Fibroblast of lung (primary cell): ENCODE results near the gene CABCOCO1. TPM values are rescaled to one million over a fixed set of nuclear protein-coding genes. Genes with fewer than 3 reads are reported as not detected.

Experiments
- DNase-seq, 2 donors: peaks; one replicate each; pipeline versions ENCODE4 v3.0.0 to v3.0.0-alpha.2; 2010; ENCODE audit warnings: low read depth in 2 of 2
- H2AFZ ChIP-seq: 2 replicates; pipeline ENCODE4 v1.5.1; 2012; ENCODE audit warnings: low read length, control low read depth, inconsistent platforms
- H3K27ac ChIP-seq: 2 replicates; pipeline ENCODE4 v1.5.1; 2011; ENCODE audit warnings: low read length, control low read depth; ENCODE audit not compliant: insufficient read depth
- H3K27me3 ChIP-seq: 2 replicates; pipeline ENCODE4 v1.5.1; 2011; ENCODE audit warnings: mild to moderate bottlenecking, low read length; ENCODE audit not compliant: control insufficient read depth, insufficient read depth
- H3K36me3 ChIP-seq: 2 replicates; pipeline ENCODE4 v1.5.1; 2011; ENCODE audit warnings: low read length; ENCODE audit not compliant: control insufficient read depth, insufficient read depth
- H3K4me1 ChIP-seq: 2 replicates; pipeline ENCODE4 v1.5.1; 2011; ENCODE audit warnings: low read length; ENCODE audit not compliant: control insufficient read depth, insufficient read depth; ENCODE audit errors: extremely low read depth
- H3K4me2 ChIP-seq: 2 replicates; pipeline ENCODE4 v1.5.1; 2011; ENCODE audit warnings: low read length, control low read depth; ENCODE audit not compliant: insufficient read depth; ENCODE audit errors: extremely low read depth
- H3K4me3 ChIP-seq, 4 experiments: fragments of 200-600 bp in 1 of 4; sonication (generic) in 1 of 4; replicated peaks in 1 of 4; 2 replicates each; pipeline ENCODE4 v1.5.1; 2011 to 2016; ENCODE audit warnings: low read length in 4 of 4, low read depth in 3 of 4, mild to moderate bottlenecking in 3 of 4, control low read depth in 2 of 4, inconsistent platforms in 1 of 4, mixed read lengths in 1 of 4; ENCODE audit not compliant: insufficient read depth in 1 of 4; ENCODE audit errors: control extremely low read depth in 1 of 4
- H3K79me2 ChIP-seq: 2 replicates; pipeline ENCODE4 v1.5.1; 2012; ENCODE audit warnings: mild to moderate bottlenecking, low read length, inconsistent platforms; ENCODE audit not compliant: control insufficient read depth, insufficient read depth
- H3K9ac ChIP-seq: 2 replicates; pipeline ENCODE4 v1.5.1; 2011; ENCODE audit warnings: mild to moderate bottlenecking, low read length, control low read depth; ENCODE audit not compliant: insufficient read depth
- H3K9me3 ChIP-seq: 2 replicates; pipeline ENCODE4 v1.5.1; 2012; ENCODE audit warnings: low read depth, low read length; ENCODE audit not compliant: control insufficient read depth, insufficient read depth
- H4K20me1 ChIP-seq: 2 replicates; pipeline ENCODE4 v1.5.1; 2011; ENCODE audit warnings: low read length; ENCODE audit not compliant: control insufficient read depth, insufficient read depth; ENCODE audit errors: extremely low read depth
- CTCF ChIP-seq, 2 donors: IDR thresholded peaks in 1 of 2; conservative IDR thresholded peaks in 1 of 2; 1 replicate in 1 of 2; 2 replicates in 1 of 2; pipeline ENCODE4 v1.5.1; 2011 to 2012; ENCODE audit warnings: low read length in 2 of 2, control low read depth in 1 of 2, inconsistent platforms in 1 of 2, low read depth in 1 of 2, mild to moderate bottlenecking in 1 of 2
- EZH2 ChIP-seq: IDR thresholded peaks from 2 replicates; pipeline ENCODE4 v1.5.1; 2012; ENCODE audit warnings: low read length, control low read depth, mild to moderate bottlenecking; ENCODE audit errors: missing control alignments
- polyA plus RNA-seq, 2 donors: library from polyadenylated mRNA; depleted of rRNA in 1 of 2; stranded (reverse) in 1 of 2; unstranded in 1 of 2; fragments of >200 nt; gene quantifications; 2 replicates each; pipeline ENCODE4 v1.2.1, GENCODE V29; 2011 to 2012; ENCODE audit warnings: missing spikeins in 1 of 2
- total RNA-seq: library from RNA; depleted of rRNA; stranded (reverse); fragments of >200 nt; gene quantifications from 2 replicates; pipeline ENCODE4 v1.2.1, GENCODE V29; 2014

The CABCOCO1 gene
- total and polyA plus RNA-seq, 2 donors (not counting 1 experiment from before 2014, with no cell fraction given): 0.83 to 1.6 TPM

GRCh38 chr10:61673360-61673759, 10.6 kb downstream of the CABCOCO1 start:
- Histone ChIP-seq H3K4me3 (no peak overlapping the region), H3K9ac (no peak overlapping the region), H3K27ac (no peak overlapping the region), H3K9me3 (no peaks in the 10 kb centered on the region), H3K4me2 (no peak overlapping the region), H4K20me1 (no peaks in the 10 kb centered on the region), H3K79me2 (no peaks in the 10 kb centered on the region), H2AFZ (no peak overlapping the region), H3K4me1 (no peaks in the 10 kb centered on the region), H3K27me3 (no peaks in the 10 kb centered on the region), H3K36me3 (no peaks in the 10 kb centered on the region)
- DNase-seq: no peak
- TF ChIP-seq CTCF (conservative IDR thresholded peaks at IDR 0.05 in 1 of 2, IDR thresholded peaks at IDR 0.05 in 1 of 2; ENCODE audit: low read depth in 1 of 2, low read length in 2 of 2) (no peak), EZH2 (no peak)

- TF ChIP-seq EZH2 (no peak), CTCF (conservative IDR thresholded peaks at IDR 0.05 in 1 of 2, IDR thresholded peaks at IDR 0.05 in 1 of 2; ENCODE audit: low read depth in 1 of 2, low read length in 2 of 2) (no peak)
- Histone ChIP-seq H3K4me1 (no peaks in the 10 kb centered on the region), H3K9me3 (no peaks in the 10 kb centered on the region)
These were observed 19.6 kb downstream of the CABCOCO1 start for GRCh38 chr10:61682323-61682722.

DNA sequence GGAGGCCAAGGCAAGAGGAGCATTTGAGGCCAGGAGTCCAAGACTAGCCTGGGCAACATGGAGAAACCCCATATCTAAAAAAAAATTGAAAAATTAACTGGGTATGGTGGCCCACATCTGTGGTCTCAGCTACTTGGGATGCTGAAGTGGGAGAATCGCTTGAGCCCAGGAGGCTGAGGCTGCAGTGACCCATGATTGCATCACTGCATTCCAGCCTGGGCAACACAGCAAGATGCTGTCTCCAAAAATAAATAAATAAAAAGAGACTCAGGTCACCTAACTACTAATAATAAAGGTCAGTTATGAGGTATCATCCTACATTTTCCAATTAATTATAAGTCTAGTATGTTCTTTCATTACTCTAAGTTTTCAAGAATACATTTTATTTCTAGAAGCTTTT, 20.6 kb downstream of the CABCOCO1 start:
- no peak for DNase-seq
- no peaks in the 10 kb centered on the region for H4K20me1 ChIP-seq
- no peaks in the 10 kb centered on the region for H3K9me3 ChIP-seq
- H3K4me2 ChIP-seq: no peak overlapping the region
- no peaks in the 10 kb centered on the region for H3K4me1 ChIP-seq
- no peak overlapping the region for H2AFZ ChIP-seq
- H3K9ac ChIP-seq: no peak overlapping the region
- H3K79me2 ChIP-seq: no peaks in the 10 kb centered on the region
- H3K36me3 ChIP-seq: no peaks in the 10 kb centered on the region
- no peaks in the 10 kb centered on the region for H3K27me3 ChIP-seq
- H3K4me3 ChIP-seq: no peak overlapping the region
- no peak for TF ChIP-seq EZH2
- TF ChIP-seq CTCF (conservative IDR thresholded peaks at IDR 0.05 in 1 of 2, IDR thresholded peaks at IDR 0.05 in 1 of 2; ENCODE audit: low read depth in 1 of 2, low read length in 2 of 2): no peak
- no peak overlapping the region for H3K27ac ChIP-seq

More at GRCh38 chr10:61682323-61682722, 19.6 kb downstream of the CABCOCO1 start:
- no peak overlapping the region for H3K9ac ChIP-seq
- H3K4me3 ChIP-seq: no peak overlapping the region
- no peaks in the 10 kb centered on the region for H4K20me1 ChIP-seq
- no peaks in the 10 kb centered on the region for H3K79me2 ChIP-seq
- H3K27ac ChIP-seq: no peak overlapping the region
- H3K27me3 ChIP-seq: no peaks in the 10 kb centered on the region
- no peak for DNase-seq
- H3K4me2 ChIP-seq: no peak overlapping the region
- H2AFZ ChIP-seq: no peak overlapping the region
- H3K36me3 ChIP-seq: no peaks in the 10 kb centered on the region
